Posterior vena cava (tissue), 2 donors: Measurements from ENCODE around the gene CHCHD6. TPM values are rescaled to one million over a fixed set of nuclear protein-coding genes. Genes with fewer than 3 reads are reported as not detected.

ENCODE experiments used
- DNase-seq: peaks from one replicate; pipeline ENCODE4 v3.0.0-alpha.2; 2020; ENCODE audit warnings: low spot score
- intact Hi-C, 2 donors: fragments of 100-400 bp; cut with DNase I; formaldehyde crosslinking; loops; one replicate each; pipeline versions ENCODE4 v1.14.1 to v1.14.2; 2022 to 2023
- total RNA-seq, 2 donors: library from RNA; stranded (reverse); fragmentation: NEBNext Ultra II Directional; extraction: Animal tissue kit (Norgen Biotek cat#: 25700); gene quantifications; one replicate each; pipeline ENCODE4 v1.2.1, GENCODE V29; 2021
- donor health status: DM: yes; HTN: yes; CAD: no.
- donor health status: DM: yes; HTN: yes; CAD: no.

The CHCHD6 gene
- total RNA-seq, 2 donors from 2014 or later, result 7.3 to 10.1 TPM

- peak; percentile 42 for DNase-seq
Observed at GRCh38 chr3:126923895-126924294, 219.9 kb downstream of the CHCHD6 start.

DNA sequence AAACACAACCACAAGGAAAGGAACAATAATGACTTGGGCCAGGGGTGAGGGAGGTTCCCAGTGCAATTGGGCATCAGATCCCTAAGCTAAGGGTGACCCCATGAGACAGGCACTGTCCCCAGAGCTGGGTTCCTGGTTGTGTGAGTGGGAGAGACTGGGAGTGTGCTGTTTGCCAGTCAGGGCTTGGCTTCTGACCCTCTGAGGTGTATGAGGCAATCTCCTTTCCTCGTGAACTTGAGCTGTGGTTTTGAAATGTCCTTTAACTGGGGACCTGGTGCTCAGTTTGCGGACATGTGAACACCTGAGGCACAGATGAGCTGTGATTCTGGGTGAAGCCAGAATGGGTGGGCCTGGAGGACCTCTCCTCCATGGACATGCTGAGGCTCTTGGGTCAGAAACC, 220.4 kb downstream of the CHCHD6 start:
- intact Hi-C loops, result no loop called here
- DNase-seq, result peak; percentile 1

More at GRCh38 chr3:126923895-126924294, 219.9 kb downstream of the CHCHD6 start:
- intact Hi-C loops, result no loop called here

DNA sequence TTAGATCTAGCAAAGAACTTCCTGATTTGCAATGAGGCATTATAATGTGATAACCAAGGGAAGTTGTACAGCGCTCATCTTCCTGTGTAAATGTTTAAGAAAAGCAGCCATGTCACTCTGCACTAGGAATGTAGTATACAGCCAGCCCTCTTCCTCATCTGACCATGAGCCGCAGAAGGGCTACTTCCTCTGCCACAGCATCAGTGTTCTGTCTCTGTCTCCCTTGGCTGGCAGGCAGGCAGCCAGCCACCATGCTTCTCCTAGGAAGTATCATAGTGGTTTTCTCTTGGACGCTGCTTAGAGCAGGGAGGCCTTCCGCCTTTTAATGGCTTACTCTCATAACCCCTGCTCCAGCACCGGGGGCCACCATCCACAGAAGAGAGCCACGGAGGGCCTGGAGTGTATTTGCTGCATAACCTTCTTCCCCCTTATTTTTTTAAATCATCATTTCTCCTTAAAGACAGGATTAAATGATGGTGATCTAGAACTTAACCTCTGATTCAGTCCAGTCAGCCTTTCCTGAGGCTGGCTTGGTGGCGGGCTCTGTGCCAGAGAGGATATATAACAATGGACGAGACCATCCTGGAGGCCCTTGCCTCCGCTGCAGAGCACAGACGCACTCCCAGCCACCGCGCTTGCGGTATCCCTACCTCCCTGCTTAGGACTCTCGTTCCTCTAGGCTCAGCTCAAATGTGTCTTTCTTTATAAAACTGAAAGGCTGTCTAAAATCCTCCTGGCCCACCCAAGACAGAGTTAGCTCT, 221.6 kb downstream of the CHCHD6 start:
- peak; percentile 82 for DNase-seq

GRCh38 chr3:126926684-126927400, 222.8 kb downstream of the CHCHD6 start:
- DNase-seq, result peak; percentile 95
- intact Hi-C loops, result no loop called here

More for the DNA sequence above, 221.6 kb downstream of the CHCHD6 start:
- intact Hi-C loops, result no loop called here

- intact Hi-C loops, result no loop called here
- peak; percentile 51 for DNase-seq
Observed at GRCh38 chr3:126927401-126927750, 223.3 kb downstream of the CHCHD6 start.

GRCh38 chr3:126927846-126928245, 223.8 kb downstream of the CHCHD6 start:
- intact Hi-C loops, result no loop called here
- DNase-seq, result peak; percentile 48

GRCh38 chr3:126928921-126929474, 225.0 kb downstream of the CHCHD6 start:
- intact Hi-C loops, result no loop called here
- DNase-seq, result peak; percentile 5

DNA sequence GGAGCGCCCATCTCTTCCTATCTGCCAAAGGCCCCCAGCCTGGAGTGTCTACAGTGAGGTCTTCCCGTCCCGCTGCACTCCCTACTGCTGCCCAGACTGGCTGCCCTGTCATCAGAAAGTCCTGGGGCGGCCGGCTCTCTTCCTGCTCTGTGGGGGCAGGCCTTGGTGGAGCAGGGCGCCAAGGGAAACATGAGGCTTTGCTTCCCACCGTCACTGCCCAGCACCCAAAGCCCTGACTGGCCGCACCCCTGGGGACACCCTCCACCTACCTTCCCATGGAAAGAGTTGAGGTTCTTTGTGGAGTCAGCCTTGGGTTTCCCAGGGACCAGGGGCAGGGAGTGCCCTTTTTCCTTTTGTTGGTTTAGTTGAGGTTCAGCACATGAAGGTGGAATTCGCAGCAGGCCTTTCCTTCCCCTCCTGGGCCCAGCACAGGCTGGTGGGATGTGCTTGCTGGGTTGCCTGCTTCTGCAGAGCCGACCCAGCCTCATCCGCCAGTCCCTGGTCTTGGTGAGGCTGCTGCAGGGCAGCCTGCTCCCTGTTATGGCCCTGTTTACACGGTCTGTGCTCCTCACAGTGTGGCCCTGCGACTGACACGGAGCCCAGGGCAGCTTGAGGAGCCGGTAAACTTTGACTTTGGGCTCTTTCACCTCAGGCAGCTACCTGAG, 227.0 kb downstream of the CHCHD6 start:
- intact Hi-C loops, result no loop called here
- DNase-seq, result peak; percentile 74

- peak; percentile 43 for DNase-seq
- intact Hi-C loops, result no loop called here
Observed at GRCh38 chr3:126931806-126932187, 227.8 kb downstream of the CHCHD6 start.

DNA sequence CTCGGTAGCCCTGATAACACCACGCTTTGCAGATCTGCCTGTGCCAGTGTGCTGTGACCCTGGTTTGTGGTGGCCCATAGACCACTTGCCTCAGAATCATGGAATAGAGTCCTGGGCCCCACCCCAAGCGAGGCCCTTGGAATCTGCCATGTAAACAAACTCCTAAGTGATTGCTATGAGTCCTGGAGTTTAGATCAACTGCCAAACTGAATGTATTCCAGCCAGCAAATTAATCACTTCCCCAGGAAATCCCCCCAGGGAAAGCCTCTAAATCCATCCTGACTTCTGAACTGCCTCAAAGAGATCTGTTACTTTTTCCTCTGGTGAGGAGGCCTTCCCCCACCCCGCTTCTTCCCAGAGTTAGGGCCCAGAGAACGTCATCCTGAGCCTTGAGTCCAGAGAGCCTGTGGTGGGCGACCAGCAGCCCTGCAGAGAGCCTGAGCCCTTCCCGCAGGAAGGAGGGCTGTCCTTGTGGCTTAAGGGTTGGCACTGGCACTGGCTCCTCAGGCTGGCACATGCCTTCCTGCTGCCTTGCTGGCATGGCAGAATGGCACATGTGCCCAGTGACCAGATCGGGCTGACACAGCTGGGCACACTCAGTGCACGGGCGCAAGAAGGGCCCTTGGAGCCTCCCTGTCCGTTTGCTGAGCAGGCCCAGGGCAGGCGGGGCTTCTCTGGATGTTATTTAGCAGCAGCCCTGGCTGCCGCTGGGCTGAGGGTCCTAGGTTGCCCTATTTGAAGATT, 228.3 kb downstream of the CHCHD6 start:
- DNase-seq, result peak; percentile 56
- intact Hi-C loops, result no loop called here

DNA sequence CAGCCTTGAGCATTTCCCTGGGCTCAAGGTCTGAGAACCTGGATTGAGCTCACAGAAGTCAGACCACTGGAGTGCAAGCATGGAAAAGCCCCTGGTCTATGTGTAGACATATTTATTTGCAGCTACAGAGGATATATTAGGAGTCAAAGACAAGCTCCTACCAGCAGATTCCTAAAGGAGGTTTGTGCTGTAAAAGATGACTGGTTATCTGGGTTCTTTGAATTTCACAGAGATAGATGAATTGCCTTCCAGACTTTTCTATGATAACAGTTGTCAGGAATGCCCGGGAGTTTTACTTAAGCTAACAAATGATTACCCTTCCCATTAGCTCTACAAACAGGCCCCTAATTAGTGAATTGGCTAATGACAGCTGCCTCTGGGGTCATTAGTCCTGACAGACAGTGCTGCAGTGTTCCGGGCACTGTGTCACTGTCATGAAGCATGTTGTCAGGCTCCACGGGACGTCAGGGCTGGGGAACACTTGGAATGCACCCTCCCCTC, 230.0 kb downstream of the CHCHD6 start:
- intact Hi-C loops, result no loop called here
- peak; percentile 75 for DNase-seq

- intact Hi-C loops, result loop anchor here in 1 of 2 donors (5.0 kb wide), 1 partner anchor 533 kb away; no protein-coding TSS in a partner anchor
- peak; percentile 51 for DNase-seq
Observed at GRCh38 chr3:126934991-126935390, 231.0 kb downstream of the CHCHD6 start.

GRCh38 chr3:126935756-126936509, 231.9 kb downstream of the CHCHD6 start:
- DNase-seq, result peak; percentile 49
- intact Hi-C loops, result loop anchor here in 1 of 2 donors (5.0 kb wide), 1 partner anchor 534 kb away; no protein-coding TSS in a partner anchor

DNA sequence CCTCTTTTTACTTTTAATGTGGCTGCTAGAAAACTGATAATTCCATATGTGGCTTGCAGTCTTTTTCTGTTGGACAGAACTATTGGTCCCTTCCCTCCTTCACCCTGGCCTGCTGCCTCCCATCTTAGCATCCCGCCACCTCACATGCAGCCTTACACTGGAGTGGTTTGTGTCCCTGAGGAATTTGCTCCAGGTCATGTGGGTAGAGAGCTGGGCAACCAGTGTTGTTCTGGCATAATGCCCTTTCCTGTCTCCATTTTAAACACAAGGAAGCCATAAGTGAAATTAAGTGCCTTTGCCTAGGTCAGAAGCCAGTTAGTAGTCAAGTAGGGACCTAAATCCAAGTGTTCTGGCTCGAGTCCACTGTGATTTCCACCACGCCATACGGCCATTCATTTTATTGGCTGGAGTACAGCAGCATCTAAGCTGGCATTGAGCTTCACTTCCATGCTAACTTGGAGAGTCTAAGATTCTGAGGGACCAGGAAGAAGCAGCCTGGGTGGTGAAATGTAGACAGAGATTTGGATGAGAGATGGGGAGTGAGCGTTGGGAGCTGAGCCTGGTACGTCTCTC, 232.9 kb downstream of the CHCHD6 start:
- intact Hi-C loops, result loop anchor here in 1 of 2 donors (5.0 kb wide), 1 partner anchor 535 kb away; no protein-coding TSS in a partner anchor
- DNase-seq, result no peak

DNA sequence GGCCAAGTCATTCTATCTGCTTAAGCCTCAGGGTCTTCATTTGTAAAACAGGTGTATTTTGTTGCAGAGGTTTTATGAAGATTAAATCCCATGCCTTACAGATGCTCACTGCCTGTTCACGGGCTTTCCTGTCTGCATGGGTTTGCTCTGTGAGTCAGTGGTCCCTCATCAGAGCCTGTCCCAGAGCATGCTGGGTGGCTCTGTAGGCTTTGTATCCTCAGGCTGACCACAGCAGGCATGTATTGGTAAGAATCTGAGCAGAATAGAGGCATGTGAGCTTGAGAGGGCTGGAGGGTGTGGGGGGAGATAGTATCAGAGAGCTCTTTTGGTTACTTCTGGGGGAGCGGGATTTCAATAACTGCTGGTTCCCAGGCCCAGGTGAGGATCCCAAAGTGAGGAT, 233.5 kb downstream of the CHCHD6 start:
- DNase-seq, result no peak
- intact Hi-C loops, result loop anchor here in 1 of 2 donors (5.0 kb wide), 1 partner anchor 535 kb away; no protein-coding TSS in a partner anchor

DNA sequence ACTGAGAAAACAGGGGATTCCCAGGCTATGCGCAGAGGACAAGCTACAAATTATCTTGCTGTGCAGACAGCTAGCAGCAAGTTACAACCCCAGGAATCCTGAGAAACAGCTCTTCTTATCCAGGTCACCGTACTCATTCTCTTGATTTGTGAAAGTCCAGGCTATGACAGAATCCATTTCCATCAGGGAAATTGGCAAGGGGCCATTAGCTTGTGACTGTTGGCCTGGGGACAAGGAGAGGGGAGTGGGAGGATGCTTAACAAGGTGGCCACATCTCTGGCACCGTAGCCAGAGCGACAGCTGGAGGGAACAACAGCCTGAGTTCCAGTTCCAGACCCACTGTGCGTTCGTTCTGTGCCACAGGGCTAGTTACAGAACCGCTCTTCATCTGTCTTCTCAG, 233.9 kb downstream of the CHCHD6 start:
- intact Hi-C loops, result loop anchor here in 1 of 2 donors (5.0 kb wide), 1 partner anchor 536 kb away; no protein-coding TSS in a partner anchor
- peak; percentile 16 for DNase-seq

DNA sequence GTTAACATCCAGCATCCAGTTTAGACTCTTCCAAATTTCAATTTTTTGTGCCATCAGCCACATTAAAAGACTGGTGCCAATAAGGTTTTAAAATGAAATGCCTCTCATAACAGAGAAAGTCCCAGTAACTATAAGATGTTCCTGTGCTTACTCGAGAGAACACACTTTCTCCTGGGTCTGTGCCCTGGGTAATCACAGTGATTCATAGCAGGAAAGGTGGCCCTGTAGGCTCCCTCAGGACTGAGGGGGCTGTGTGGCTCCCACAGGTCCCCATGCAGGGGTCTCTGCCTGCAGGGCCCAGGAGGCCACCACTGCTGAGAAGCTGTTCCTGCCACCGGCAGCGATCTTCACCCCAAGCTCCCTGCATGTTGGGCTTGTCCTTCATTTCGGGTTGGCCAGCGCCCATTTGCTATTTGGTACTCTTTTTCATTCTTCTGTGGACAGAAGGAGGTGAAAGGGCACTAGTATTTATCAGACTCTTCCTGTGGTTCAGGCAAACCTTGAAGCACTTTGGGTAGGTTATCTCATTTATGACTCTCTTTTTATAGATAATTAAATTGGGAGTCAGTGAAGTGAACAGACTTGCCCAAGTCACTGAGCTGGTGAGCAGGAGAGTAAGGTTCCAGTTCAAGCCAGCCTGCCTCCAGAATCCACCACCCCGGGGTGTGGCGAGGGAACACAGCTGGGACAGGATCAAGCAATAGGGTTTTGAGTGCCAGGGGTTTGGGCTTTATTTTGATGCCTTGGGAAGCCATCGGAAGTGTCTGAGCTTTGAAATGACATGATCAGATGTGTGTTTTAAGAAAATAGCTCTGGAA, 234.7 kb downstream of the CHCHD6 start:
- intact Hi-C loops, result loop anchor here in 1 of 2 donors (5.0 kb wide), 1 partner anchor 536 kb away; no protein-coding TSS in a partner anchor
- DNase-seq, result peak; percentile 71
